ENCODE measurements around the gene CD19. TPM values are rescaled to one million over a fixed set of nuclear protein-coding genes. Genes with fewer than 3 reads are reported as not detected.
"Not testable (repeated sequence)": the region's sequence is repeated elsewhere in the genome, so short reads cannot be mapped to it uniquely, and the experiment has no call there.

Gene CD19
- total RNA-seq, 4 donors from 2014 or later = 1.5 TPM; not detected in 3

DNA sequence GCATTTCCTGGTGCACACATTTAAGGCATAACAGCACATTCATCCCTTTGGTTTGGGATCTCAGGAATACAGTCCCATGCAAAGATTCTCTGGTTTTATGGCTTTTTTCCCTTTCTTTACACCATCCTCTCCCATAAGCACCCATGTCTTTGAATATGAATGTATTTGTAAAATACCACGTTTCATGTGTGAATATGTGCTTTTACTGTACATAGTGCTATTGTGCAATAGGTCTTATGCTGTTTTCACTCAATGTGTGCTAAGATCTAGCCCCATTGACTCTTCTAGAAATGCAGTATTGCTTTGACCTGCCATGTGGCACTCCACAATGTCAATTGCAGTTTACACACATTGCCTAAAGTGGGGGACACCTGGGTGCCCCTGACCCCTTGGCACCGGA lies 32.7 kb downstream of the CD19 start:
- Histone ChIP-seq H3K27me3 (no peaks in the 10 kb centered on the region), H3K9me3 (no peaks in the 10 kb centered on the region), H3K4me3 (no peak overlapping the region), H3K4me1 (no peaks in the 10 kb centered on the region), H3K36me3 (no peaks in the 10 kb centered on the region), H3K27ac (no peak overlapping the region)
- TF ChIP-seq POLR2A (IDR thresholded peaks at IDR 0.05) = no peak
- no peak for TF ChIP-seq CTCF (IDR thresholded peaks at IDR 0.05)
- no peak for DNase-seq
- intact Hi-C loops (cut with DNase I; ENCODE audit: low total_unique reads) = no loop called here

DNA sequence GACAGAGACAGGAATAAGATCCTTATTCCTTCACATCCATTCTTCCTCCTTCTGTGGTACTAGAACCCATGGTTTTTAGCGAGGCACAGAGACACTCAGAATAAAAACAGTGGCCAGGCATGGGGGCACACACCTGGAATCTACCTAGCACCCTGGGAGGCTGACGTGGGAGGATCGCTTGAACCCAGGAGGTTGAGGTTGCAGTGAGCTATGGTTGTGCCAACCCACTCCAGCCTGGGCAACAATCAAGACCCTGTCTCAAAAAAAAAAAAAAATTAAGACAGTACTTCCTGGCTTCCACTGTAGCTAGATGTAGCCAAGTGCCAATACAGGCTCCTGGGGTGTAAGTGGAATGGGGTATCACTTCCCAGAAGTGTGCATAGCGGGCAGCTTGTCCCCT lies 35.4 kb downstream of the CD19 start:
- TF ChIP-seq POLR2A (IDR thresholded peaks at IDR 0.05) (no peak), CTCF (IDR thresholded peaks at IDR 0.05) (no peak)
- H3K4me3 ChIP-seq = no peak overlapping the region
- intact Hi-C loops (cut with DNase I; ENCODE audit: low total_unique reads) = no loop called here
- no peaks in the 10 kb centered on the region for H3K9me3 ChIP-seq
- DNase-seq = no peak
- no peak overlapping the region for H3K27ac ChIP-seq
- no peaks in the 10 kb centered on the region for H3K36me3 ChIP-seq
- H3K4me1 ChIP-seq = no peaks in the 10 kb centered on the region
- H3K27me3 ChIP-seq = no peaks in the 10 kb centered on the region

- H3K27ac ChIP-seq; H3K27me3 ChIP-seq; H3K36me3 ChIP-seq; H3K9me3 ChIP-seq; H3K4me1 ChIP-seq; H3K4me3 ChIP-seq; DNase-seq; intact Hi-C loops (cut with DNase I; ENCODE audit: low total_unique reads): not testable (repeated sequence)
These were observed 37.9 kb downstream of the CD19 start for GRCh38 chr16:28969696-28970095.

GRCh38 chr16:28974007-28974436 lies 42.3 kb downstream of the CD19 start:
- intact Hi-C loops (cut with DNase I; ENCODE audit: low total_unique reads) = no loop called here
- peak overlapping the region; percentile 83 to 96 for H3K4me3 ChIP-seq
- peak; percentile 36 to 50 (median 38) for TF ChIP-seq CTCF (IDR thresholded peaks at IDR 0.05)
- TF ChIP-seq POLR2A (IDR thresholded peaks at IDR 0.05) = no peak

DNA sequence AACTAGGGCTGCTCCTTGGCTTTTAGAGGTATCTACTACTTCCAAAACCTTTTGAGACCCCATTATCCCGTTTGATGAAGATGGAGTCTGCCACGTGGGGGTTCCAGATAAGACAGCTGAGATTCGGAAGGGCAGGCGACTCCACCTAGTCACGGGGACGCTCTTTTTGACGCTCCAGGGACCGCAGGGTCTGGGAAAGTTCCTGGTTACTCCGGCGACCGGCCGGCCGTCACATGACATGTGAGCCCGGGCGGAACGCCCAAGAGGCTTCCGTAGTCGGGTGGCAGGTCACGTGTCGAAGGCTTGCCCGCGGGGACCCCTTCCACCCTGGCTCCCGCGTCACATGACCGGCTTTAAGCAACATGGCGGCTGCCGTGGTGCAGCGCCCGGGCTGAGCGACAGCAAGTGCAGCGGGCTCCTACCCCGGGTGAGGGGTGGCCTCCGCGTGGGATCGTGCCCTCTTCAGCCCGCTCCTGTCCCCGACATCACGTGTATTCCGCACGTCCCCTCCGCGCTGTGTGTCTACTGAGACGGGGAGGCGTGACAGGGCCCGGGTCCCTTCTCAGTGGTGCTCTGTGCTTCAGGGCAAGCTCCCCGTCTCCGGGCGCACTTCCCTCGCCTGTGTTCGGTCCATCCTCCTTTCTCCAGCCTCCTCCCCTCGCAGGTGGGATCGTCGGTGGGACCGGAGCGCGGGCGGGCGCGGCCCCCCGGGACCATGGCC lies 42.8 kb downstream of the CD19 start, which contains the start of gene SPNS1:
Gene SPNS1, plus strand, starts transcription at position 342 of the 721 bp plus-strand sequence. Its CDS starts 374 bp downstream, at position 716.
- intact Hi-C loops (cut with DNase I; ENCODE audit: low total_unique reads) = no loop called here
- peak within 1 kb of the TSS; percentile 86 to 89 for H3K27ac ChIP-seq
- no peaks in the 10 kb centered on the region for H3K9me3 ChIP-seq
- no peaks in the 10 kb centered on the region for H3K27me3 ChIP-seq
- TF ChIP-seq POLR2A (IDR thresholded peaks at IDR 0.05) = peak; percentile 48 to 69
- peak in 1 of 4 experiments; percentile 49 for TF ChIP-seq CTCF (IDR thresholded peaks at IDR 0.05)
- peak; percentile 97 for DNase-seq
- H3K36me3 ChIP-seq = no peaks in the 10 kb centered on the region
- H3K4me3 ChIP-seq = peak within 1 kb of the TSS; percentile 83 to 96
- peaks cover 5 to 12% of the 10 kb centered on the region in 2 donors for H3K4me1 ChIP-seq

More at GRCh38 chr16:28974007-28974436, 42.3 kb downstream of the CD19 start:
- peak overlapping the region; percentile 86 to 89 for H3K27ac ChIP-seq
- DNase-seq = peak; percentile 53 to 64
- H3K36me3 ChIP-seq = no peaks in the 10 kb centered on the region
- H3K4me1 ChIP-seq = peaks cover 5 to 12% of the 10 kb centered on the region in 2 donors
- no peaks in the 10 kb centered on the region for H3K9me3 ChIP-seq
- no peaks in the 10 kb centered on the region for H3K27me3 ChIP-seq
